ENCODE results near the gene KAT2A. TPM values are rescaled to one million over a fixed set of nuclear protein-coding genes. Genes with fewer than 3 reads are reported as not detected.

The KAT2A gene
- total RNA-seq, 1 donor from 2014 or later: 26.5 TPM

- DNase-seq (ENCODE audit: low read depth): no peak
Observed at GRCh38 chr17:42065201-42065600, 56.0 kb downstream of the KAT2A start.

Other genes with a start within 250 kb of the KAT2A start
- 107 and 165 TPM in 2 replicates for gene ACLY, start 202.4 kb downstream of the KAT2A start, total RNA-seq
- gene ODAD4, start 190.8 kb downstream of the KAT2A start, total RNA-seq: 0.57 and 1.8 TPM in 2 replicates
- gene CNP, start 154.6 kb downstream of the KAT2A start, total RNA-seq: 64.0 and 66.1 TPM in 2 replicates
- 85.9 and 103 TPM in 2 replicates for gene DNAJC7, start 103.9 kb downstream of the KAT2A start, total RNA-seq
- gene NKIRAS2, start 101.3 kb downstream of the KAT2A start, total RNA-seq: 72.2 and 88.1 TPM in 2 replicates
- 0.16 and 0.51 TPM in 2 replicates for gene C17orf113, start 70.8 kb downstream of the KAT2A start, total RNA-seq
- 0.05 and 0.36 TPM in 2 replicates for gene ZNF385C, start 22.9 kb downstream of the KAT2A start, total RNA-seq
- 9.3 and 11.3 TPM in 2 replicates for gene DHX58, start 8.7 kb downstream of the KAT2A start, total RNA-seq
- gene HSPB9, start 1.4 kb upstream of the KAT2A start, total RNA-seq: not detected in 2 replicates
- 73.6 and 73.9 TPM in 2 replicates for gene RAB5C, start 33.6 kb upstream of the KAT2A start, total RNA-seq
- not detected in 2 replicates for gene KCNH4, start 59.8 kb upstream of the KAT2A start, total RNA-seq
- gene HCRT, start 64.1 kb upstream of the KAT2A start, total RNA-seq: not detected in 2 replicates
- gene GHDC, start 73.1 kb upstream of the KAT2A start, total RNA-seq: 16.1 and 26.5 TPM in 2 replicates
- gene STAT5B, start 155.0 kb upstream of the KAT2A start, total RNA-seq: 26.4 and 27.2 TPM in 2 replicates
- gene STAT5A, start 167.1 kb upstream of the KAT2A start, total RNA-seq: 7.3 and 13.5 TPM in 2 replicates

All from myocyte (in vitro differentiated cells).